ENCODE measurements around the gene RNF187.
A peak's percentile ranks its signal among the peaks of the same experiment; 100 is the strongest.

Gene RNF187

DNA sequence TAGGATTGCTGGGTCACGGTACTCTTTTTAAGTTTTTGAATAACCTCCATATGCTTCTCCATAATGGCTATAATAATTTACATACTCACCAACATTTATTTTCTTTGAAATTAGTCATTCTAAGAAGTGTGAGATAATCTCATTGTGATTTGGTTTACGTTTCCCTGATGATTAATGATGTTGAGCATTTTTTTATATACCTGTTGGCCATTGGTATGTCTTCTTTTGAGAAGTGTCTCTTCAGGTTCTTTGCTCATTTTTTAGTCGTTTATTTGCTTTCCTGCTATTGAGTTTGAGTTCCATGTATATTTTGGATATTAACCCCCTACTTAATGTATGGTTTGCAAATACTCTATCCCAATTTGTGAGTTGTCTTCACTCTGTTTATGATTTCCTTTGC lies 9.3 kb downstream of the RNF187 start:
- H3K27ac Mint-ChIP-seq, result no peak overlapping the region
- peaks cover 9% of the 10 kb centered on the region for H3K4me1 Mint-ChIP-seq
- TF ChIP-seq, protein P1, sequence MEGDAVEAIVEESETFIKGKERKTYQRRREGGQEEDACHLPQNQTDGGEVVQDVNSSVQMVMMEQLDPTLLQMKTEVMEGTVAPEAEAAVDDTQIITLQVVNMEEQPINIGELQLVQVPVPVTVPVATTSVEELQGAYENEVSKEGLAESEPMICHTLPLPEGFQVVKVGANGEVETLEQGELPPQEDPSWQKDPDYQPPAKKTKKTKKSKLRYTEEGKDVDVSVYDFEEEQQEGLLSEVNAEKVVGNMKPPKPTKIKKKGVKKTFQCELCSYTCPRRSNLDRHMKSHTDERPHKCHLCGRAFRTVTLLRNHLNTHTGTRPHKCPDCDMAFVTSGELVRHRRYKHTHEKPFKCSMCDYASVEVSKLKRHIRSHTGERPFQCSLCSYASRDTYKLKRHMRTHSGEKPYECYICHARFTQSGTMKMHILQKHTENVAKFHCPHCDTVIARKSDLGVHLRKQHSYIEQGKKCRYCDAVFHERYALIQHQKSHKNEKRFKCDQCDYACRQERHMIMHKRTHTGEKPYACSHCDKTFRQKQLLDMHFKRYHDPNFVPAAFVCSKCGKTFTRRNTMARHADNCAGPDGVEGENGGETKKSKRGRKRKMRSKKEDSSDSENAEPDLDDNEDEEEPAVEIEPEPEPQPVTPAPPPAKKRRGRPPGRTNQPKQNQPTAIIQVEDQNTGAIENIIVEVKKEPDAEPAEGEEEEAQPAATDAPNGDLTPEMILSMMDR (IDR thresholded peaks at IDR 0.05), result no peak

DNA sequence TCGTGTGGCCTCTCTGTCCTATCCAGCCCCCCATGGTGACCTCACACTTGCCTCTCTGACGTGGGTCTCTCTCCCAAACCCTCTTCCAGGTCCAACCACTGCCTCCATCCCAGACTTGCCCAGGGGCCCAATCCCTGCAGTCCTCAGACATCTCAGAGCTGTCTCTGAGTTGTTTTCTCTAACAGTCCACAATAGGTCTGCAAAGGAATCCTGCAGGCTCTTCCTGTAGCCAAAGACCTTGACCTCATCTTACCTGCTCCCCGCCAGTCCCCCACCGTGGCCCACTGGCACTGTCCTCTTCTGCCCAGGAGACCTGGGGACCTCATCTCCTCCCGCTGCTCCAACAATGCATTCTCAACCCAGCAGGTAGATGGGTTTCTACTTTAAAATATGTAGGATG lies 10.0 kb downstream of the RNF187 start:
- no peaks in the 10 kb centered on the region for H3K9me3 Mint-ChIP-seq
- no peak for DNase-seq
- no peak overlapping the region for H3K4me3 Mint-ChIP-seq
- H3K36me3 Mint-ChIP-seq (ENCODE audit: low read depth), result peaks cover 44% of the 10 kb centered on the region
- peaks cover 22% of the 10 kb centered on the region for H3K27me3 Mint-ChIP-seq (ENCODE audit: low read depth, poor library complexity)
- TF ChIP-seq, protein P1 (IDR thresholded peaks at IDR 0.05), result no peak
- H3K4me1 Mint-ChIP-seq, result peaks cover 9% of the 10 kb centered on the region
- no peak overlapping the region for H3K27ac Mint-ChIP-seq

More for the DNA sequence above, 9.3 kb downstream of the RNF187 start:
- H3K4me3 Mint-ChIP-seq, result no peak overlapping the region
- H3K36me3 Mint-ChIP-seq (ENCODE audit: low read depth), result peaks cover 51% of the 10 kb centered on the region
- peaks cover 20% of the 10 kb centered on the region for H3K27me3 Mint-ChIP-seq (ENCODE audit: low read depth, poor library complexity)
- no peak for DNase-seq
- no peaks in the 10 kb centered on the region for H3K9me3 Mint-ChIP-seq

DNA sequence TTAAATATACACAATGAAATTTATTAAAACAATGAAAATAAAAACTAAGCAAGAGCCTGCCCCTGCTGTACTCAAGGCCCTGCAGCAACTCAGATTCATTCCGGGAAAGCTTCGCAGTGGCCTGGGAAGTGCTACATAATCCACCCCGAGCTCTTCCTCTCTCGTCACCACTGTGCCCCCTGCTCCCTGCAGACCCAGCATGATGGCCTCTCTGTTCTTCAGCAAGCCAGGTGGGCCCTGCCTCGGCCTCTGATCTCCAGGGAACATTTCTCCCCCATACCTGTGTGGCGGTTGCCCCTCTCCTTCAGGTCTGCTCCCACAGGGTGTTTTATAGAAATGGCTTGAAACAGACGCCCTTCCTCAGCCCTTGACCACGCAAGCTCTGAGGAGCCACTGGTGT lies 10.6 kb downstream of the RNF187 start:
- H3K27ac Mint-ChIP-seq, result no peak overlapping the region
- no peak for DNase-seq
- peaks cover 25% of the 10 kb centered on the region for H3K27me3 Mint-ChIP-seq (ENCODE audit: low read depth, poor library complexity)
- no peaks in the 10 kb centered on the region for H3K9me3 Mint-ChIP-seq
- peaks cover 9% of the 10 kb centered on the region for H3K4me1 Mint-ChIP-seq
- TF ChIP-seq, protein P1 (IDR thresholded peaks at IDR 0.05), result no peak
- H3K4me3 Mint-ChIP-seq, result no peak overlapping the region
- peaks cover 39% of the 10 kb centered on the region for H3K36me3 Mint-ChIP-seq (ENCODE audit: low read depth)

DNA sequence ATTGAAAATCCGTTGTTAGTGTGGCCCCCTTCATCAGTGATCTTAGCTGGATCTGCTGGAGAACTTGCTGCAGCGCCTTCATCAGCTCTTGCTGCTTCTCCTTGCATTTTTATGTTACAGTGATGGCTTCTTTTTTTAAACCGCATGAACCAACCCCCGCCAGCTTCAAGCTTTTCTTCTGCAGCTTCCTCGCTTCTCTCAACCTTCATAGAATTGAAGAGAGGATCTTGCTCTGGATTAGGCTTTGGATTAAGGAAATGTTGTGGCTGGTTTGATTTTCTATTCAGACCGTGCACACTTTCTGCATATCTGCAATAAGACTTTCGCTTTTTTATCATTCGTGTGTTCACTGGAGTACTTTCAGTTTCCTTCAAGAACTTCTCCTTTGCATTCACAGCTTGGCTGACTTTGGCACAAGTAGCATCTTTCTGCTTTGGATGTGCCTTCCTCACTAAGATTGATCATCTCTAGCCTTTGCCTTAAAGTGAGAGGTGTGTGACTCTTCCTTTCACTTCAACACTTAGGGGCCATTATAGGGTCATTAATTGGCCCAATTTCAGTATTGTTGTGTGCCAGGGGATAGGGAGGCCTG lies 13.1 kb downstream of the RNF187 start:
- Mint-ChIP-seq H3K36me3 (ENCODE audit: low read depth) (peaks cover 19% of the 10 kb centered on the region), H3K4me3 (no peak overlapping the region), H3K4me1 (peaks cover 9% of the 10 kb centered on the region), H3K27ac (no peak overlapping the region), H3K27me3 (ENCODE audit: low read depth, poor library complexity) (peaks cover 37% of the 10 kb centered on the region), H3K9me3 (peaks cover 11% of the 10 kb centered on the region)
- DNase-seq, result no peak
- TF ChIP-seq, protein P1 (IDR thresholded peaks at IDR 0.05), result no peak

DNA sequence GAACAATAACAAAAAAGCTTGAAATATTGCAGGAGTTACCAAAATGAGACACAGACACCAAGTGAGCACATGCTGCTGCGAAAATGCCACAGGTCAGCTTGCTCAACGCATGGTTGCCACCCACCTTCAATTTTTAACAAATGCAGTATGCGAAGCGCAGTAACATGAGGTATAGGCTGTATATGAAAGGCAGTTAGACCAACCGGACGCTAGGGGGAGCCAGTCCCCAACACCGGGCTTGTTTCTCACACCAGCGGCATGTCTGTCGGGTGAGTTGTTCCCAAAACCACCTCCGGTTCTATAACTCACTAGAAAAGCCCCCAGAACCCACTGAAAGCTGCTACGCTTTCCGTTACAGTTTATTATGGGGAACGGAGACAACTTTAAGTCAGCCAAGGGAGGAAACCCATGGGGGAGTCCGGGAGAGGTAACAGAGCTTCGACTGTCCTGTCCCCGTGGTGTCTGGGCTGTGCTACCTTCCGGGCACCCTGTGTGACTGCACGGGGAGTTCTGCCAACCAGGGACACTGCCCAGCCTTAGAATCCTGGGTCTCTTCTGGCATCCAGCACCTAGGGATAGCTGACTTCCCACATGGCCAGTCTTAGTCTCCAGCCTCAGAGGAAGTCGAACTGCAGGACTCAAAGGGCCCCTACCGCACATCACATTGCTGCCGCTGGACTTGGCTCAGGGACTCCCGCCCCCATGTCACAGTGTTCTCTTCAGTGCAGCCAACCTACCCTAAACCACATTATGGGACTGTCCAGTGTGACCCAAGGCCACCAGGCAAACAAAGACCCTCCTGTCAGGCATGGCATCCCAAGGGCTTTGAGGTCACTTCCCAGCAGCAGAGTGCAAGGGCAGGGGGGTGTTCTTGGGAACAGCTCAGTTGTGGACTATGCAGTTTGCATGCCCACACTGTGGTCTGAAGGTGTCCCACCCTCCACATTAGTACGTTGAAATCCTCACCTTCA lies 14.0 kb downstream of the RNF187 start:
- Mint-ChIP-seq H3K27me3 (ENCODE audit: low read depth, poor library complexity) (peaks cover 44% of the 10 kb centered on the region), H3K9me3 (peaks cover 17% of the 10 kb centered on the region), H3K27ac (no peak overlapping the region), H3K36me3 (ENCODE audit: low read depth) (peaks cover 10% of the 10 kb centered on the region), H3K4me3 (peak overlapping the region; percentile 38), H3K4me1 (peaks cover 9% of the 10 kb centered on the region)
- peak; percentile 86 for DNase-seq
- TF ChIP-seq, protein P1 (IDR thresholded peaks at IDR 0.05), result peak; percentile 94

All from nephron progenitor cell (in vitro differentiated cells).